ENCODE results near the gene PLBD2.

PLBD2 gene

GRCh38 chr12:113424456-113424855, 66.1 kb downstream of the PLBD2 start:
- Histone ChIP-seq H2BK5ac (ENCODE audit: low read length) (no peak overlapping the region), H3K79me1 (ENCODE audit: low read depth, low read length) (no peaks in the 10 kb centered on the region), H3K4ac (ENCODE audit: low read length) (no peak overlapping the region), H2AFZ (ENCODE audit: low read length) (no peak overlapping the region), H3K9me3 (replicated peaks in 1 of 2; ENCODE audit: control insufficient read depth in 2 of 2, insufficient read depth in 1 of 2, low read depth in 1 of 2, low read length in 2 of 2) (no peaks in the 10 kb centered on the region), H3K4me2 (ENCODE audit: insufficient read depth, low read length, poor library complexity, severe bottlenecking) (no peak overlapping the region), H3K27me3 (ENCODE audit: control insufficient read depth in 3 of 3, insufficient read depth in 3 of 3, low read depth in 1 of 3, low read length in 3 of 3) (no peaks in the 10 kb centered on the region), H3K4me3 (ENCODE audit: low read length in 2 of 2) (no peak overlapping the region), H3K18ac (ENCODE audit: low read length) (no peak overlapping the region), H4K91ac (ENCODE audit: low read depth, low read length, poor library complexity) (no peak overlapping the region), H3K27ac (replicated peaks; ENCODE audit: low read length) (no peak overlapping the region), H3K36me3 (replicated peaks in 1 of 2; ENCODE audit: control insufficient read depth in 2 of 2, insufficient read depth in 2 of 2, low read length in 2 of 2) (peaks cover 0 to 38% of the 10 kb centered on the region in 2 donors), H3K23ac (ENCODE audit: low read depth, low read length, poor library complexity) (no peak overlapping the region), H3K4me1 (ENCODE audit: control insufficient read depth in 2 of 2, insufficient read depth in 1 of 2, low read depth in 1 of 2, low read length in 2 of 2) (peaks cover 0 to 13% of the 10 kb centered on the region in 2 donors), H3K14ac (ENCODE audit: low read length) (no peak overlapping the region), H2BK12ac (ENCODE audit: low read length) (no peak overlapping the region), H4K8ac (ENCODE audit: low read depth, low read length) (no peak overlapping the region), H2BK120ac (ENCODE audit: low read depth, low read length) (no peak overlapping the region), H2BK15ac (ENCODE audit: low read length) (no peak overlapping the region), H2AK5ac (ENCODE audit: low read depth, low read length) (no peak overlapping the region), H3K9ac (ENCODE audit: low read depth, low read length, poor library complexity) (no peak overlapping the region)
- DNase-seq (ENCODE audit: low spot score), result no peak
- WGBS, 2 donors (ENCODE audit: extremely low coverage in 2 of 2, insufficient read length in 2 of 2, insufficient replicate concordance in 1 of 2), result no CpG with 5 or more reads among the region's 1 CpG

- Histone ChIP-seq H3K4ac (ENCODE audit: low read length) (no peak overlapping the region), H2BK5ac (ENCODE audit: low read length) (no peak overlapping the region), H3K23ac (ENCODE audit: low read depth, low read length, poor library complexity) (peak overlapping the region; percentile 57), H3K4me1 (ENCODE audit: control insufficient read depth in 2 of 2, insufficient read depth in 1 of 2, low read depth in 1 of 2, low read length in 2 of 2) (peaks cover 0 to 13% of the 10 kb centered on the region in 2 donors), H3K79me1 (ENCODE audit: low read depth, low read length) (no peaks in the 10 kb centered on the region), H3K4me2 (ENCODE audit: insufficient read depth, low read length, poor library complexity, severe bottlenecking) (no peak overlapping the region), H2BK15ac (ENCODE audit: low read length) (no peak overlapping the region), H2AK5ac (ENCODE audit: low read depth, low read length) (peak overlapping the region; percentile 47), H4K91ac (ENCODE audit: low read depth, low read length, poor library complexity) (no peak overlapping the region), H3K14ac (ENCODE audit: low read length) (no peak overlapping the region), H2BK12ac (ENCODE audit: low read length) (no peak overlapping the region), H3K36me3 (replicated peaks in 1 of 2; ENCODE audit: control insufficient read depth in 2 of 2, insufficient read depth in 2 of 2, low read length in 2 of 2) (peaks cover 0 to 40% of the 10 kb centered on the region in 2 donors), H4K8ac (ENCODE audit: low read depth, low read length) (no peak overlapping the region), H3K18ac (ENCODE audit: low read length) (no peak overlapping the region), H3K9me3 (replicated peaks in 1 of 2; ENCODE audit: control insufficient read depth in 2 of 2, insufficient read depth in 1 of 2, low read depth in 1 of 2, low read length in 2 of 2) (no peaks in the 10 kb centered on the region), H2BK120ac (ENCODE audit: low read depth, low read length) (no peak overlapping the region), H3K27ac (replicated peaks; ENCODE audit: low read length) (no peak overlapping the region), H3K9ac (ENCODE audit: low read depth, low read length, poor library complexity) (no peak overlapping the region), H2AFZ (ENCODE audit: low read length) (no peak overlapping the region), H3K4me3 (ENCODE audit: low read length in 2 of 2) (no peak overlapping the region), H3K27me3 (ENCODE audit: control insufficient read depth in 3 of 3, insufficient read depth in 3 of 3, low read depth in 1 of 3, low read length in 3 of 3) (no peaks in the 10 kb centered on the region)
- 100% methylated on average over 1 of the region's 20 CpGs; no CpG with 5 or more reads in 1 of the 2 donors for WGBS, 2 donors (ENCODE audit: extremely low coverage in 2 of 2, insufficient read length in 2 of 2, insufficient replicate concordance in 1 of 2)
- peak; percentile 52 for DNase-seq (ENCODE audit: low spot score)
Observed at GRCh38 chr12:113424915-113425823, 66.8 kb downstream of the PLBD2 start.

- no peaks in the 10 kb centered on the region for H3K27me3 ChIP-seq (ENCODE audit: control insufficient read depth in 3 of 3, insufficient read depth in 3 of 3, low read depth in 1 of 3, low read length in 3 of 3)
- no peak overlapping the region for H2AK5ac ChIP-seq (ENCODE audit: low read depth, low read length)
- no peak overlapping the region for H2BK15ac ChIP-seq (ENCODE audit: low read length)
- H2BK5ac ChIP-seq (ENCODE audit: low read length), result no peak overlapping the region
- peak overlapping the region; percentile 13 for H3K18ac ChIP-seq (ENCODE audit: low read length)
- H2BK120ac ChIP-seq (ENCODE audit: low read depth, low read length), result no peak overlapping the region
- DNase-seq (ENCODE audit: low spot score), result no peak
- no peak overlapping the region for H2AFZ ChIP-seq (ENCODE audit: low read length)
- no peaks in the 10 kb centered on the region for H3K9me3 ChIP-seq (replicated peaks in 1 of 2; ENCODE audit: control insufficient read depth in 2 of 2, insufficient read depth in 1 of 2, low read depth in 1 of 2, low read length in 2 of 2)
- no CpG with 5 or more reads among the region's 11 CpGs for WGBS, 2 donors (ENCODE audit: extremely low coverage in 2 of 2, insufficient read length in 2 of 2, insufficient replicate concordance in 1 of 2)
- no peak overlapping the region for H3K4ac ChIP-seq (ENCODE audit: low read length)
- H3K79me1 ChIP-seq (ENCODE audit: low read depth, low read length), result no peaks in the 10 kb centered on the region
- no peak overlapping the region for H4K91ac ChIP-seq (ENCODE audit: low read depth, low read length, poor library complexity)
- no peak overlapping the region for H4K8ac ChIP-seq (ENCODE audit: low read depth, low read length)
- no peak overlapping the region for H3K4me2 ChIP-seq (ENCODE audit: insufficient read depth, low read length, poor library complexity, severe bottlenecking)
- H3K4me3 ChIP-seq (ENCODE audit: low read length in 2 of 2), result no peak overlapping the region
- peaks cover 0 to 40% of the 10 kb centered on the region in 2 donors for H3K36me3 ChIP-seq (replicated peaks in 1 of 2; ENCODE audit: control insufficient read depth in 2 of 2, insufficient read depth in 2 of 2, low read length in 2 of 2)
- H3K27ac ChIP-seq (replicated peaks; ENCODE audit: low read length), result no peak overlapping the region
- H3K23ac ChIP-seq (ENCODE audit: low read depth, low read length, poor library complexity), result no peak overlapping the region
- no peak overlapping the region for H3K9ac ChIP-seq (ENCODE audit: low read depth, low read length, poor library complexity)
- H3K14ac ChIP-seq (ENCODE audit: low read length), result no peak overlapping the region
- H2BK12ac ChIP-seq (ENCODE audit: low read length), result no peak overlapping the region
- H3K4me1 ChIP-seq (ENCODE audit: control insufficient read depth in 2 of 2, insufficient read depth in 1 of 2, low read depth in 1 of 2, low read length in 2 of 2), result peaks cover 0 to 13% of the 10 kb centered on the region in 2 donors
Observed at GRCh38 chr12:113425960-113426453, 67.6 kb downstream of the PLBD2 start.

- DNase-seq (ENCODE audit: low spot score), result no peak
- H2AFZ ChIP-seq (ENCODE audit: low read length), result no peak overlapping the region
- H3K14ac ChIP-seq (ENCODE audit: low read length), result no peak overlapping the region
- H3K18ac ChIP-seq (ENCODE audit: low read length), result no peak overlapping the region
- no peak overlapping the region for H4K91ac ChIP-seq (ENCODE audit: low read depth, low read length, poor library complexity)
- no peak overlapping the region for H2BK12ac ChIP-seq (ENCODE audit: low read length)
- no peaks in the 10 kb centered on the region for H3K27me3 ChIP-seq (ENCODE audit: control insufficient read depth in 3 of 3, insufficient read depth in 3 of 3, low read depth in 1 of 3, low read length in 3 of 3)
- no peaks in the 10 kb centered on the region for H3K9me3 ChIP-seq (replicated peaks in 1 of 2; ENCODE audit: control insufficient read depth in 2 of 2, insufficient read depth in 1 of 2, low read depth in 1 of 2, low read length in 2 of 2)
- no peak overlapping the region for H3K27ac ChIP-seq (replicated peaks; ENCODE audit: low read length)
- H3K4me1 ChIP-seq (ENCODE audit: control insufficient read depth in 2 of 2, insufficient read depth in 1 of 2, low read depth in 1 of 2, low read length in 2 of 2), result peaks cover 0 to 4% of the 10 kb centered on the region in 2 donors
- H3K4ac ChIP-seq (ENCODE audit: low read length), result no peak overlapping the region
- H2AK5ac ChIP-seq (ENCODE audit: low read depth, low read length), result no peak overlapping the region
- WGBS, 2 donors (ENCODE audit: extremely low coverage in 2 of 2, insufficient read length in 2 of 2, insufficient replicate concordance in 1 of 2), result no CpG with 5 or more reads among the region's 9 CpGs
- no peaks in the 10 kb centered on the region for H3K79me1 ChIP-seq (ENCODE audit: low read depth, low read length)
- no peak overlapping the region for H3K4me2 ChIP-seq (ENCODE audit: insufficient read depth, low read length, poor library complexity, severe bottlenecking)
- no peak overlapping the region for H4K8ac ChIP-seq (ENCODE audit: low read depth, low read length)
- no peak overlapping the region for H2BK15ac ChIP-seq (ENCODE audit: low read length)
- peak overlapping the region; percentile 30 for H2BK5ac ChIP-seq (ENCODE audit: low read length)
- no peak overlapping the region for H3K4me3 ChIP-seq (ENCODE audit: low read length in 2 of 2)
- peaks cover 0 to 40% of the 10 kb centered on the region in 2 donors for H3K36me3 ChIP-seq (replicated peaks in 1 of 2; ENCODE audit: control insufficient read depth in 2 of 2, insufficient read depth in 2 of 2, low read length in 2 of 2)
- no peak overlapping the region for H3K23ac ChIP-seq (ENCODE audit: low read depth, low read length, poor library complexity)
- no peak overlapping the region for H3K9ac ChIP-seq (ENCODE audit: low read depth, low read length, poor library complexity)
- H2BK120ac ChIP-seq (ENCODE audit: low read depth, low read length), result no peak overlapping the region
Observed at GRCh38 chr12:113427882-113428281, 69.5 kb downstream of the PLBD2 start.

Measured in neuronal stem cell (in vitro differentiated cells).